Measurements from ENCODE around the gene FHIT.

DNA sequence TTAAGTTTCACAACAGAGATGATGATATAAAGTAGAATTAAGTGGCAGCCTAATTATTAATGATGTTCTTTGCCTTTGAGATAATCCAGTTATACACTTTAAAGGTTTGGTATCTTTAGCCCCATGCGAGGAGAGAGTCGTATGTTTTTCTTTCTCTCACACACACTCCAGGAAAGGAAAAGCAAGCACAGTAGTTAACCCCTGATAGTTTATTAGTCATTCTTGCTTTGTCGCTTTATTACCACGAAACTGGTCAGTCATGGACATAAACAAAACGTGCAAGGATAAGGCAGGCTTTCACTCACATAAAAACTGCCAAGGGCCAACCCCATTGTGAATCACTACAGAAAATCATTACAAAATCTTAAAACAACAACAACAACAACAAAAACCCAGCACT is 866.9 kb downstream of the FHIT start:
- TF ChIP-seq YY1 (IDR thresholded peaks at IDR 0.05; ENCODE audit: insufficient read depth, insufficient read length): no peak
- TF ChIP-seq SUZ12 (IDR thresholded peaks at IDR 0.05; ENCODE audit: extremely low read depth, insufficient read depth, insufficient read length): no peak
- TF ChIP-seq ZNF274 (IDR thresholded peaks at IDR 0.05; ENCODE audit: low read depth, low read length): no peak
